Astrocyte (in vitro differentiated cells and primary cell): ENCODE measurements around the gene TRAF7. TPM values are rescaled to one million over a fixed set of nuclear protein-coding genes. Genes with fewer than 3 reads are reported as not detected.
"Not testable (repeated sequence)": the region's sequence is repeated elsewhere in the genome, so short reads cannot be mapped to it uniquely, and the experiment has no call there.

Source experiments
- DNase-seq: peaks from one replicate; pipeline ENCODE4 v3.0.0-alpha.2; 2010; ENCODE audit warnings: low read depth
- FAIRE-seq: peaks from 2 replicates; lab custom pipeline; 2011; peaks lifted over from hg19 to GRCh38; lab: Jason Lieb, UNC
- H2AFZ ChIP-seq: 2 replicates; pipeline ENCODE4 v1.6.0; 2012; ENCODE audit warnings: low read depth, low read length, inconsistent platforms
- H3K27ac ChIP-seq: 2 replicates; pipeline ENCODE4 v1.5.1; 2011; ENCODE audit warnings: low read depth, low read length, inconsistent platforms
- H3K27me3 ChIP-seq: 2 replicates; pipeline ENCODE4 v1.6.0; 2011; ENCODE audit warnings: low read length, inconsistent platforms; ENCODE audit not compliant: insufficient read depth
- H3K36me3 ChIP-seq: 2 replicates; pipeline ENCODE4 v1.5.1; 2011; ENCODE audit warnings: low read length, inconsistent platforms; ENCODE audit not compliant: insufficient read depth
- H3K4me1 ChIP-seq: 2 replicates; pipeline ENCODE4 v1.5.1; 2011; ENCODE audit warnings: low read length, inconsistent platforms; ENCODE audit not compliant: insufficient read depth
- H3K4me2 ChIP-seq: 2 replicates; pipeline ENCODE4 v1.6.0; 2012; ENCODE audit warnings: low read length, inconsistent platforms
- H3K4me3 ChIP-seq: 2 replicates; pipeline ENCODE4 v1.5.1; 2011; ENCODE audit warnings: low read depth, mild to moderate bottlenecking, low read length, inconsistent platforms; ENCODE audit not compliant: insufficient read depth
- H3K79me2 ChIP-seq: 2 replicates; pipeline ENCODE4 v1.6.0; 2012; ENCODE audit warnings: mild to moderate bottlenecking, low read length, inconsistent platforms; ENCODE audit not compliant: insufficient read depth
- H3K9ac ChIP-seq: 2 replicates; pipeline ENCODE4 v1.6.0; 2012; ENCODE audit warnings: mild to moderate bottlenecking, low read length, inconsistent platforms
- H3K9me3 ChIP-seq: 2 replicates; pipeline ENCODE4 v1.5.1; 2012; ENCODE audit warnings: low read depth, mild to moderate bottlenecking, low read length, inconsistent platforms; ENCODE audit not compliant: insufficient read depth
- H4K20me1 ChIP-seq: 2 replicates; pipeline ENCODE4 v1.6.0; 2012; ENCODE audit warnings: low read length, inconsistent platforms; ENCODE audit not compliant: insufficient read depth
- H3K27ac Mint-ChIP-seq: one replicate; pipeline ENCODE4 v1.8.0; 2021; ENCODE audit warnings: mild to moderate bottlenecking, mixed read lengths; ENCODE audit not compliant: unreplicated experiment
- H3K27me3 Mint-ChIP-seq: one replicate; pipeline ENCODE4 v1.8.0; 2021; ENCODE audit warnings: low read depth, mixed read lengths; ENCODE audit not compliant: unreplicated experiment
- H3K36me3 Mint-ChIP-seq: one replicate; pipeline ENCODE4 v1.8.0; 2021; ENCODE audit warnings: low read depth, mixed read lengths; ENCODE audit not compliant: unreplicated experiment
- H3K4me1 Mint-ChIP-seq: one replicate; pipeline ENCODE4 v1.8.0; 2021; ENCODE audit warnings: low read depth, mixed read lengths; ENCODE audit not compliant: unreplicated experiment
- H3K4me3 Mint-ChIP-seq: one replicate; pipeline ENCODE4 v1.8.0; 2021; ENCODE audit warnings: mild to moderate bottlenecking, moderate library complexity, mixed read lengths; ENCODE audit not compliant: unreplicated experiment
- H3K9me3 Mint-ChIP-seq: one replicate; pipeline ENCODE4 v1.8.0; 2021; ENCODE audit warnings: mild to moderate bottlenecking, mixed read lengths; ENCODE audit not compliant: unreplicated experiment
- total RNA-seq: library from RNA; stranded (reverse); gene quantifications from 2 replicates; pipeline ENCODE4 v1.2.1, GENCODE V29; 2021

Gene TRAF7
- total RNA-seq, 1 donor from 2014 or later = 92.1 TPM

DNA sequence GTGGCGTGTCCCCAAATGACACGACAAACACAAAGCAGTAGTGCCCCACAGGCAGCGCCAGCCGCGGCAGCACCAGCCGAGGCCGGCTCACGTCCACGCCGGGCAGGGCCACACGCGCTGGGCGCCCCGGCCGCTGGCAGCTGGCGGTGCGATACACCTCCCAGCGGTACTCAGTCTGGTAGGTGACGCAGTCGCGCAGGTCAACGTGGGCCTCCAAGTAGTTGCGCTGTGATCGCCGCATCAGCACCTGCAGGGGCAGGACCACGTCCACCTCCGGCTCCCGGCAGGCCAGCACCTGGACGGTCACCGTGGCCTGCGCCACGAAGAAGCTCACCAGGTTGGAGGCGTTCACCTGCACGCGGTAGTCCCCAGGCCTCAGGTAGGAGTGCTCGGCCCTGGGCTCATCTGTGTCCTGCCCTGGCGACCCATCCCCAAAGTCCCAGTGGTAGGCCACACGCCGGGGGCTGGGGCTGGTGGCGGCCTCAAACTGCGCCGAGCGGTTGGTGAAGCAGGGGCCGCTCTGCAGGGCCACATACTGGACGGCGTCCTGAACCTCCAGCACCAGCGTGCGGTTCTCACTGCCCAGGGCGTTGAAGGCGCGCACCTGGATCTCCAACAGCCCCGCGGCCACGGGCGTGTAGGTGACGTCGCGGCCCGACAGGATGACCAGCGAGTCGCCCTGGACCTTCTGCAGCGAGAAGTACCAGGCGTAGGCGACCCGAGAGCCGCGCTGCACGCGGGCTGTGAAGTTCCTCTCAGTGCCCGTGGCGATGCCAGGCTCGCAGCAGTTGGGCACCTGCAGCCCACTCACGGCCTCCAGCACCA is 46.9 kb upstream of the TRAF7 start:
- H3K9me3 Mint-ChIP-seq, H3K27ac ChIP-seq, H3K79me2 ChIP-seq, DNase-seq, H3K27me3 Mint-ChIP-seq, H2AFZ ChIP-seq, H3K4me2 ChIP-seq, H3K36me3 Mint-ChIP-seq, H3K4me3 ChIP-seq, H3K27ac Mint-ChIP-seq, H4K20me1 ChIP-seq, H3K9ac ChIP-seq, FAIRE-seq, H3K4me1 ChIP-seq, H3K9me3 ChIP-seq, H3K27me3 ChIP-seq, H3K36me3 ChIP-seq, H3K4me3 Mint-ChIP-seq, H3K4me1 Mint-ChIP-seq: not testable (repeated sequence)

DNA sequence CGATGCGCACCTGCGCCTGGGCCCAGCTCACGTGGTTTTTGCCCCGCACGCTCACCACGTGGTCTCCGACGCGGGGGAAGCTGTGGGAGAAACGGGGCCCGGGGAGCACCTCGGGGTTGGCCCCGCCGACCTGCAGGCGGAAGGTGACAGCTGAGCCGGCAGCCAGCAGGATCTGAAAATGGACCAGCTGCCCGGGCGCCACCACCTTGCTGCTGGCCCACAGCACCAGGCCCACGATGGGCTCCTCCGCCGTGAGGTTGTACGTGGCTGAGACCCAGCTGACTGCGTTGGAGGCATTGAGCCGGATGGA is 46.4 kb upstream of the TRAF7 start:
- not testable (repeated sequence) for H3K27ac Mint-ChIP-seq

DNA sequence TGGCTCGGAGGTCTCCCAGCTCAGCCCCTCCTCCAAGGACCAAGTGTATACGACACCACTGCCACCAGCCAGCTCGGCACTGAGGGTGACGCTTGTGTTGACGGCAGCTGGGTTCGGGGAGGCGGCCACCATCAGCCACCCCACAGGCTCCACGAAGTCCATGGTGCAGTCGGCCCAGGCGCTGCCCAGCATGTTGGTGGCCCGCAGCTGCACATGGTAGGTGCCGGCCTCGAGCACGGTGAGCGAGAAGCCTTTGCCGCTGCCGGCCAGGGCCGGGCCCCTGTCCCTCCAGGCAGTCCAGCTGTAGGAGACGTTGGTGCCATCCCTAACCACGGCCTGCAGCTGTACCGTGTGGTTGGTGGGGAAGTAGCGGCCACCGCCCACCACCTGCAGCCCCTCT is 45.7 kb upstream of the TRAF7 start:
- not testable (repeated sequence) for H3K4me1 Mint-ChIP-seq, H3K27me3 ChIP-seq, H3K4me3 Mint-ChIP-seq, H3K4me2 ChIP-seq, H3K27ac Mint-ChIP-seq, FAIRE-seq, H3K9ac ChIP-seq, H3K79me2 ChIP-seq, H3K36me3 ChIP-seq, H4K20me1 ChIP-seq, H3K27me3 Mint-ChIP-seq, H2AFZ ChIP-seq, H3K9me3 ChIP-seq, H3K36me3 Mint-ChIP-seq, H3K27ac ChIP-seq, H3K9me3 Mint-ChIP-seq, H3K4me3 ChIP-seq, H3K4me1 ChIP-seq, DNase-seq

More for the DNA sequence above, 46.4 kb upstream of the TRAF7 start:
- not testable (repeated sequence) for H3K4me1 ChIP-seq, H3K4me3 Mint-ChIP-seq, H3K9me3 ChIP-seq, H4K20me1 ChIP-seq, H3K36me3 ChIP-seq, FAIRE-seq, H3K9me3 Mint-ChIP-seq, H3K4me3 ChIP-seq, H3K79me2 ChIP-seq, H3K4me1 Mint-ChIP-seq, H3K4me2 ChIP-seq, H3K27ac ChIP-seq, H2AFZ ChIP-seq, H3K27me3 ChIP-seq, DNase-seq, H3K27me3 Mint-ChIP-seq, H3K36me3 Mint-ChIP-seq, H3K9ac ChIP-seq

DNA sequence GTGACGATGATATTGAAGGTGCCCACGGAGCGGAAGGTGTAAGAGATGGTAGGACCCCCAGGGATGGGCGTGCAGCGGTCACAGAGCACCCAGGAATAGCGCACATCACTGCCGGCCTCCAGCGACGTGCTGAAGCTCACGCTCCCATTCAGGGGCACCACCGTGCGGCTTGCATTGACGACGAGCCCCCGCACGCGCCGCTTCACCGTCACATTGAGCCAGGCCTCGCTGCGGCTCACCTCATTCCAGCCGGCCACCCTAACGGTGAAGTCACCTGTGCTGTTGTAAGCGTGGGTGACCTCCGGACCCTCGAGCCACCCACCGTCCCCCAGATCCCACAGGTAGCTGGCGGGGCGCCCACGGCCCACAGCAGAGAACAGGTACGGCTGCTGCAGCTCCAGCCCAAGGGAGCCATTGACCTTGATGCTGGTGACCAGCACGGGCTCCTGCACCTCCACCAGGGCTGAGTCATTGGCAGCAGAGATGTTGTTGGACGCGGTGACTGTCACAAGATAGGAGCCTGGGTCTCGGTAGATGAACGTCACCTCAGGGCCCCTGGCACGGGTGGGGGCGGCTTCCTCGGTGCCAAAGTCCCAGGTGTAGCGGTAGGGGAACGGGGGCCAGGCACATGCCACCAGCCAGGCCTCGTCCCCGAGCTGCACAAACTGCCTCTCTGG is 45.1 kb upstream of the TRAF7 start:
- not testable (repeated sequence) for H3K9me3 ChIP-seq, H3K4me3 ChIP-seq, H3K4me1 ChIP-seq, H2AFZ ChIP-seq, H3K9me3 Mint-ChIP-seq, H3K79me2 ChIP-seq, H3K9ac ChIP-seq, H3K4me3 Mint-ChIP-seq, H3K36me3 ChIP-seq, H3K27me3 Mint-ChIP-seq, H3K27ac ChIP-seq, H3K27me3 ChIP-seq, H3K36me3 Mint-ChIP-seq, H3K27ac Mint-ChIP-seq, H4K20me1 ChIP-seq, H3K4me2 ChIP-seq, H3K4me1 Mint-ChIP-seq, DNase-seq, FAIRE-seq

DNA sequence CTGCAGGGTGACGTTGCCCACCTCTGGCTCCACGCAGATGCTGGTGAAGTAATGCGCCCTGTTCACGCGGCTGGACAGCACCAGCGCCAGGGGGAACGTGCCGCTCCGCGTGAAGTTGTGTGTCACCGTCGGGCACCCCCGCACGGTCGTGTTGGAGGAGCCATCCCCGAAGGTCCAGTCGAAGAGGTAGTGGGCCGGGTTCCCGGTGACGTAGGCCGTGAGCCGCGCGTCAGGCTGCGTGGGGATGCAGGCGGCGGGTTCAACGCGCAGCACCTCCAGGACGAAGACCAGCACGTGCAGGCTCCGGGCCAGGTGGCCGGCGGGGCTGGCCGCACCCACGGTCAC is 44.6 kb upstream of the TRAF7 start:
- not testable (repeated sequence) for H3K4me1 ChIP-seq, H3K27me3 ChIP-seq, H3K27ac Mint-ChIP-seq, H2AFZ ChIP-seq, H3K4me2 ChIP-seq, H3K27ac ChIP-seq, H3K36me3 ChIP-seq, FAIRE-seq, H3K4me3 ChIP-seq, H3K4me3 Mint-ChIP-seq, H4K20me1 ChIP-seq, H3K4me1 Mint-ChIP-seq, H3K9me3 ChIP-seq, H3K36me3 Mint-ChIP-seq, H3K79me2 ChIP-seq, DNase-seq, H3K27me3 Mint-ChIP-seq, H3K9ac ChIP-seq, H3K9me3 Mint-ChIP-seq
